Fibroblast of gingiva (primary cell): ENCODE data around the gene LMCD1.

ENCODE experiments used
- DNase-seq: peaks from one replicate; pipeline ENCODE4 v3.0.0-alpha.2; 2011; ENCODE audit warnings: low read depth

Gene LMCD1

DNA sequence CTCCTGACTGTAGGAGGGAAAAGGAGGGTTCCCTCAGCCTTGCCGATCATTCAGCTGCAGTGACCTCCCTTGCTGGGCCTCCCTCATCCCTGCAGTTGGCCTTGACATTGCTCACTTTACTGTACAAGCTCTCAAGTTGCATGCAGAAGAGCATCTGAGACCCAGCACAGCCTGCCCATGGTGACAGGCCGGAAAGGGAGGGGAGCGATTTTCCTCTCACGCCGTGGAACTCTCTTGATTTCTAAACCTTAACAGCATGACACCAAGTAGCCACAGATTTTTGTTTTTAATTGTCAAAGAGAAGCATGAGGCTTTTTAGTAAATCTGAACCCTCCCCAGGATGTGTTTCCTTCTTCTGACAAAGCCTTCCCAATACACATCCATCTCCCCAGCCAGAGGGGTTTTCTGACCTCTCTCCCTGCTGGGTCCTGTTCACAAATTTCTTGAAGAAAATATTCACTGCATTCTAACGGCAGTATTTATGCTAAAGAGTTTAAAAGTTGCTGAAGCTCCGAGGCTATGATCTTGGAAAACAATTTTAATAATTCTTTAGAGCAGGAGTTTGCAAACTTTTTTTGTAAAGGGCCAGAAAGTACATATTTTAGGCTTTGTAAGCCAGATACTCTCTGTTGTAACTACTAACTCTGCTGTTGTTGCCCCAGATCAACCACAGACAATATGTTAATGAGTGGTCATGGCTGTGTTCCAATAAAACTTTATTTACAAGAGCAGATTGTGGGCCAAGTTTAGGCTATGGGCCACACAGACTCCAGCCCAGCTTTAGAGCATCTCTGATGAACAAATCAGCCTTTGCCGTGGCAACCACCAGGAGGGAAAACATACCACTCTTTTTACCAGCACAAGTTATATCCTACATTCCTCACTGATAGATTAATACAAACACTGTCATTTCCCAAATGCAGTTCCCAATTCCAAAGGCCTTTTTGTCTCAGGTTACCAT is 34.8 kb downstream of the LMCD1 start:
- peak; percentile 42 for DNase-seq

GRCh38 chr3:8537440-8537839 is 35.8 kb downstream of the LMCD1 start:
- no peak for DNase-seq

- DNase-seq: no peak
Measured at GRCh38 chr3:8538223-8538622, 36.6 kb downstream of the LMCD1 start.

- DNase-seq: no peak
Measured at GRCh38 chr3:8538913-8539312, 37.3 kb downstream of the LMCD1 start.

DNA sequence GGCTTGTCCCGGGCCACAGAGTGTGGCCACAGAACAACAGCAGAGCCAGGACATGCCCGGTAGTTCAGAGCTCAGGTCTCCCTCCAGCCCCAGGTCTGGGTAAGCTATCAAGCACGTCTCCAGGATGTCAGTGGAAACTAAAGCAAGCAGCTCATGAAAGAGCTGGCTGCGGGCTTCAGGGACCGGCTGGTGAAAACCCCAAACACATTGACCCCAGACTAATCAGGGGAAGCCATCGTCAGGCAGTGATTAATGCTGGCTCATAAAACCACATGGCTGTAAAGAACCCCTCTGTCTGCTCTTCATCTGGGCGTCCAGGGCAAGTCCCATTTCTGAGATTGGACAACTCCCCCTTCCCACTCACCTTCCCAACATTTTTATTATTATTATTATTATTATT is 37.8 kb downstream of the LMCD1 start:
- DNase-seq: no peak

GRCh38 chr3:8540456-8540855 is 38.8 kb downstream of the LMCD1 start:
- no peak for DNase-seq

DNA sequence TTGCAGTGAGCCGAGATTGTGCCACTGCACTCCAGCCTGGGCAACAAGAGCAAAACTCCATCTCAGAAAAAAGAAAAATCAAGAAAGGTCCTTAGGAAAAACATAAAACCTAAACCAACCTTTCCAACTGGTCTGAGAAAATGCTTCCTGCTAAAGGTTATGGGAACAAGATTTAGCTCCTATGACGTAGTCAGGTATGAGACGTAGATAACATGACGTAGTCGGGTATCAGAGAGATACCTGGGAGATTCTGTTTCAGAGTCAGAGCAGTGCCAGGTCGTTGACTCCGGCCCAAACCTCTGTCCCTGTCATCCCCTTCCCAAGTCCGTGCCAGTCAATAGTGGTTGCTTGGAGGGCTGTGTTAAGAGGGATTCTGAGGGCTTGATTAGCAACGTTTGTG is 39.9 kb downstream of the LMCD1 start:
- DNase-seq: no peak

- no peak for DNase-seq
Measured at GRCh38 chr3:8542190-8543135, 40.8 kb downstream of the LMCD1 start.

DNA sequence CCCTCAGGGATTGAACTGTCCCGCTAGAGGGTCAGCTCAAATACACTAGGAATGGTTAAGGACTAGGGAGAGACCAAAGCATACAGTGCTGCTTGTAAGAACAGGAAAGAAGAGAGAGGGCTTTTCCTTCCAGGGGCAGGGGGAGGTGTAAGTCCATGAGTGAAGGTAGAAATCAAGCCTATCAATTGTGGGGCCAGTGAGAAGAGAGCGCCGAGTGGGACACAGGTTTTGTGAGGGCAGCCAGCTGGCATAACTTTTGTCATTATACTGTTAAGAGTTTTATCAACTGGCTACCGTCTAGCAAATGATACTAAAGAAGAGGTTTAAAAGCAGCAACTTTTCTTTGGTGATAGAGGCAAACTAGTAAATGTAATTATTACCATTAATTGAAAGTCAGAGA is 45.0 kb downstream of the LMCD1 start:
- no peak for DNase-seq

GRCh38 chr3:8548502-8549275 is 47.1 kb downstream of the LMCD1 start:
- DNase-seq: no peak

- DNase-seq: no peak
Measured at GRCh38 chr3:8549354-8549753, 47.7 kb downstream of the LMCD1 start.

GRCh38 chr3:8550611-8551010 is 49.0 kb downstream of the LMCD1 start:
- no peak for DNase-seq

- no peak for DNase-seq
Measured at GRCh38 chr3:8552223-8552762, 50.7 kb downstream of the LMCD1 start.

DNA sequence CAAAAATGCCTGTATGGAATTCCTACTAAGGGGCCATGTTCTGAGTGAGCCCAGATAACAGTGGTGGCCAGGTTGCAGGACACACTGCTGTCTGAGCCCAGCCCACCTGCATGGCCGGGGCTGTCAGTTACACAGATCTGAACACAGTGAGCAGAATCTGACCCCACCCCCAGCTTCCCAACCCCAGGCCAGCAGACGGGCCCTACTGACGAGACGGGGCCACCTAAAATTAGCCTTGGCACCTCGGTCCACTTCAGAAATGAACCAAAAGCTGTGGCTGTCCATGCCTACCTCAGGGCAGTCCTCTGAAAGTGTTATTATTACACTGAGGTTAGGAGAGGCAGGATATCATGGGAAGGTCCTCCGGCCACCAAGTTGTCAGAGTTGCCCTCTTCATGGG is 51.8 kb downstream of the LMCD1 start:
- no peak for DNase-seq

DNA sequence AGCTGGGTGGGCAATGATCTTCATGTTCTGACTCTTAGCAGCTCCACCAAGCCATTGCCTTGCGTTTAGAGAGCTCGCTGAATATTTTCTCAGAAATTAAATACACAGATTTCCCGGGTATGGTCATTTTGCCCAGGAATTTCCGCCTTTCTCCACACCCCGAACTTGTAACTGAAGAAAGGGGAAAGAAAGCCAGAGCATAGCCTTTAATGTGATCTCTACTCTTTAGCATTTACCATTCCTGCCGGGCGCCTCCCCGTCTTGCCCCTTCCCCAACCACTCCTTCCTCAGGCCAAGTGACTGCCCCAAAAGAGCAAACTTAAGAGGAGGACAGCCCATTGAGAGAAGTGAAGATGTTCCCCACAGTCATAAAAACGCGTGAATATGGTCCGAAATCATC is 53.1 kb downstream of the LMCD1 start:
- no peak for DNase-seq

- DNase-seq: peak; percentile 91
Measured at GRCh38 chr3:8555113-8555661, 53.6 kb downstream of the LMCD1 start.

GRCh38 chr3:8555725-8556472 is 54.3 kb downstream of the LMCD1 start:
- DNase-seq: no peak

DNA sequence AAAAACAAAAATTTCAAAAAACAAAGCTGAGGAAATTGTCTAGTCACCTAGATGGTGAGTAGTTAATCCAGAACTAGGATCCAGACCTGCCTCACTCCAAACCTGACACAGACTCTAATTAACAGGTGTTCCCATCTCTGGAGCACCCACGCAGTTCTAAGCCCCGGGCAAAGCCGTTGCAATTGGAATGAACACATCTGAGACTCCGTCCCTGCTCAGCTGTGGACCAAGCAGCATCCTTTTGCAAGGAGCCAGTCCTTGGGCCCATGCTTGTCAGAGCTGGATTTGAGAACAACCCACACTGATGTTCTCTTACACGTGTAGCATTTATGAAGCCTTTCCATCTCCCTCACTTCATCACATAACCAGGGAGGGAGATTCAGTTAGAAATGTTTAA is 54.8 kb downstream of the LMCD1 start:
- no peak for DNase-seq

DNA sequence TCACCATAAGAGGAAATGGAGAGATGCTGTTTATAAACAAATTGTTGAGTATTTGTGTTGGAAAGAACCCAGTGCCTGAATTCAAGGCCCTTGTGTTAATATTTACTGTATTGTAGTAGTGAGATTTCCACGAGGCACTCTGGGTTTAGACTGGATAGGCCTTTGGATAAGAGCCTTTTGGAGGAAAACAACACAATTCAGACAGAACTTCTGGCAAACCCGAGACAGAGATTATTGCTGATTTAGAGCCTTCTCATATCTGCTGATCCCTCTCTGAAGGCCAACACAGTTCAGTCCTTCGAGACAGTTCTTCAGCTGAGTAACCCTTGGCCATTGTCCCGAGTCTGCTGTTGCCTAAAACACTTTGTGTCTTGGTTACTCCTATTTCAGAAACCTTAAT is 55.7 kb downstream of the LMCD1 start:
- DNase-seq: peak; percentile 30

- DNase-seq: no peak
Measured at GRCh38 chr3:8558645-8559044, 57.0 kb downstream of the LMCD1 start.

DNA sequence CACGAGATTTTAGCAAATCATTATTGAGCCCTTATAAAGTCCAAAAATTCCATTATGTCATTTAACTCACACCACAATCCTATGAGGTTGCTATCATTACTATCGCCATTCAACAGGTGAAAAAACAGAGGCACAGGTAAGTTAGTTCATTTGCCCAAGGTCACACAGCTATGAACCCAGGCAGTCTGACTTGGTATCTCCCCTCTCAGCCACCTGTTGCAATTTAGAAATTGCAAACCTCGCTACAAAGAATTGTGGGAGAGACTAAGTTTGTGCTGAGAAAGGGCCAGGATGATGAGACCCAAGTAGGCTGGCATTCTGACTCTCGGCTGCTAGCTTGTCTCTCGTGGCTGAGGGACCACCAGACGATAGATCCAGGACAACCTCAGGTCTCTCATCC is 57.7 kb downstream of the LMCD1 start:
- no peak for DNase-seq
